H4 (cell line): ENCODE measurements around the gene ATG5. TPM values are rescaled to one million over a fixed set of nuclear protein-coding genes. Genes with fewer than 3 reads are reported as not detected.

Experiments
- DNase-seq: peaks from one replicate; pipeline ENCODE4 v3.0.0-alpha.2; 2015; ENCODE audit warnings: low spot score
- total RNA-seq: library from RNA; depleted of rRNA; stranded (reverse); fragments of >200 nt; shearing (Covaris generic); gene quantifications from 2 replicates; pipeline ENCODE4 v1.2.3, GENCODE V29; 2014; rRNA removed

ATG5 gene
- total RNA-seq: 42.5 and 43.1 TPM in 2 replicates

DNA sequence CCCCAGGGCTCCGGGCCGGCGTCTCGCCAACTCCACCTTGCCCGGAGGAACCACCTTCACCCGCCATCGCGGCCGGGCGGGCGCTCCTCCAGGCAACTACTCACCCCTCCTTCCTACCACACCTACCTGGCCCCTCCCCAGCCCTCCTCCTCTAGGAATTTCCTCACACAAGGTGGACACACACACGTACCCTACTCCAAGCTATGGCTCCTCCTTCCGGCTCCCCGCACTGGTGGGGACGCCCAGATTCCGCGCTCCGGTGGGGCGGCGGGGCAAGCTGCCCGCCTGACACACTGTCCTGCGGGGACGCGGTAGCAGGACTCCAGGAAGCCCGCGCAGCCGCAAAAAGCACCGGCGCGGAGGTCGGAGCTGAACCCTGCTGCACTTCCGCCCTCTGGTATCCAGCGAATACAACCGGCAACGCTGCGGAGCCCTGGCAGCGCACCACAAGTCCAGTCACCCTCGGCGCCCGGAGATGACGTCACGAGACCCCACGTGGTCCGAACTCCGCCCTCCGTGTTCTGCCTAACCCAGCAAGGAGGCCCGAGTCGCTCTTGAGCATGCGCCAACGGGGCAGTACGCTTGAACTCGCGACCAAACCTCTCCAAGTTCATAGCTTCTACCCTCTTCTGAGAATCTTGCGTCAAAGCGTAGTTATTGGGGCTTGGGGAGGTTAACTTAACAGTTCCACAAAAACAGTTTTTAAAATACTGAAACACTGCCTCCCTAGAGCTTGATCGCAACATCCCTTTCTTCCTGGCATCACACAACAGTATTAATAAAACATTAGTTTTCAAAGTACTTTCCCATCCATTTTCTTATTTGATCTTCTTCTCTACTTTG is at the start of gene ATG5:
ATG5 (minus strand) TSS at position 425 of the 843 bp plus-strand sequence. CDS start 9,552 bp downstream, outside the sequence.
- peak; percentile 95 for DNase-seq

- no peak for DNase-seq
Measured at GRCh38 chr6:106373502-106374239, 48.1 kb upstream of the ATG5 start.

DNA sequence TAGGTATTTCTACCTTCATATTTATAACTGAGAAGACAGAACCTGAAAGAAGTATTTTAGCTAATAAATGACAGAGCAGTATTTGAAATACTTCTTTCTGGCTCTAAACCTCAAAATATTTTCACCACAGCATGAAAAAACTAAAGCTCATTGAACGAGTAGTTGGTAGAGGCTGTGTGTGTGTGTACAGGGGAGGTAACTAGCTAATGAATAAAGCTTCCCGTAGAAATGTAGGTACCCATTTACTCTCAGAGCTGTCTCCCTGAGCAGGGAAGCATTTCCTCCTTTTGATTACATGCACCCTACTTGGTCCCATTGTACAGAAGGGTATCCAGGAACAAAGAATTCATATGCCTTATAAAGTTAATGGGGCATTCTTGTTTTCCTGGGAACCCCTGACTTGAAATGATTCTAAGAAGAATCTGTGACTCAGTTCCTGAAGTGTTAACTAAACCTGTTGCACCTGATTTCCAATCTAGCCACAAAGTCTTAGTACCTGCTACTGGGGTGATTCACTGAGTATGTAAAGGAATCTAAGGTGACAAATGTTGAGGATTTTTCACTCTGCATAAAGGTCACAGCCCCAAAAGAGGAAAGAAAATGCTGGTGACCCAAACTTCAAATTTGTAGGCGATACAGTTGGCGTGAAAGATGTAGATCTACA is 47.4 kb upstream of the ATG5 start:
- no peak for DNase-seq

- DNase-seq: no peak
Measured at GRCh38 chr6:106370639-106371038, 45.1 kb upstream of the ATG5 start.

DNA sequence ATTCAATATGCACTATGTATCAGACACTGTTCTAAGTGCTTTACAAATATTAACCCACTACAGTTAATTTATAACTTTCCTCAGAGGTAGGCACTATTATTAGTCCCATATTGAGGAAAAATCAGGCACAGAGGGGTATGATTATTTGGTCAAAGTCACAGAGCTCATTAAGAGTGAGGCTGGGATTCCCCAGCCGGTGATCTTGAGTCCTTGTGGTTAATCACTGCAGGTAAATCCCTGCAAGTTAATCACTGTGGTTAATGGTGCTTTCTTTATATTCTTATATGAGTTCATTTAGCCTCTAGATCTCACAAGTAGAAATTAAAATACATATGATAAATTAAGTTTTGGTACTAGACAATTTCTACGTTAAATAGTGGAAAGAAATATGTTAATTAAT is 44.2 kb upstream of the ATG5 start:
- DNase-seq: no peak

GRCh38 chr6:106363401-106364138 is 38.0 kb upstream of the ATG5 start:
- no peak for DNase-seq

DNA sequence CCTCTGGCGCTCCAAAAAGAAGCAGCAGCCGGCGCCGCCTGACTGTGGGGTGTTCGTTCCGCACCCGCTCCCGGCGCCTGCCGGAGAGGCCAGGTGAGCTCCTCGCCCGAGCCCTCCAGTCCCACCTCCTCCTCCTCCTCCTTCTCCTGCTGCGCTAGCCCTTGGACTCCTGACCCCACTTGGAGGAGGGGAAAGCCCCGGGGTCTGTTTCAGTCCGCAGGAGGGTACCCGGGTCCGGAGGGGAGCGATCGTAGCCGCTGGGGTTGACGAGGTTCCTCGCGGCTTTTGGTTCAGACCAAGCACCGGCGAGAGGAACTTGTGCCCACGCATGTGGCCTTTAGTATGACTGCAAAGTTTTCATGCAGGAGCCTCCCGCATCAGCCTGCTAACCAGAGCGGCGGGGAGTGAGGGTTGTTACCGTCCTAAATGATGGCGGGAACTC is 35.5 kb upstream of the ATG5 start:
- no peak for DNase-seq

GRCh38 chr6:106360410-106360988 is 34.9 kb upstream of the ATG5 start, which contains the start of gene CRYBG1:
CRYBG1 (plus strand) TSS chr6:106360717; CDS start chr6:106360909, 192 bp downstream.
- DNase-seq: peak; percentile 28

DNA sequence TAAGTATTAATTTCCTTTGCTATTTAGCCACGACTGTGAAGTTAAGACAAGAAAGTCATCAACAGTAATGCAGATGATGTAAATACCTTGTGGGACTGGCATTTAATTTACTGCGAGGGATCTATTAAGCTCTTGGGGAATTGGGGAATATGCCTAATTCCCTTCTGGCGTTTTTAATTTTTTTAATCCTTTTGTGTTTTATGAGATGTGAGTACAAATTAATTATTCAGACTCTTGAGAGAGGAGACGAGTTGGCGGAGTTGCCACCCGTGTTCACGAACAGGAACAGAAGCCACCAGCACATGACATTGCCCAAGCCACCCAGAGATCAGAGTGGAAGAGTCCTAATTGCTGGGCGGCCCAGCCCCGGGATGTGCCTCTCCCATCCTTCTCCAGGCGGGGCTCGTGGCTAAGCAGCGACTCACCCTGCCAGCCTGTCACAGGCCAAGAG is 34.4 kb upstream of the ATG5 start:
- DNase-seq: no peak

GRCh38 chr6:106356378-106356777 is 30.8 kb upstream of the ATG5 start:
- no peak for DNase-seq

DNA sequence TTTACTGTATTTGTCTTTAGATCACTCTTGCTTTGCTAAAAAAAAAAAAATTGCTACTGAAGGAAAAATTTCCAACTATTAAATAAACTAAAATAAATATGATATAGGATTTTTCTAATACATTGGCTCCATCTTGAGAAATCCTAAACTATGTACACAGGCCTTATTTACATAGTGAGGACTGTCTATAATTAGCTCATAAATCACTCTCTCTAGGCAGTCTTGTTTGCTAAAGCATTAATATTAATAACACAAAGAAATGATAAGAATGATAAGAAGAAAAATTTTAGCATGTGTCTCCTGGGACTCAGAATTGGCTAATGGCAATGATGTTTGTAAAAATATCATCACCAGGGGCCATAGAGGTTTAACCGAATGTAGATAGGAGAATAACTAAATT is 21.7 kb upstream of the ATG5 start:
- no peak for DNase-seq

- peak; percentile 56 for DNase-seq
Measured at GRCh38 chr6:106339334-106340029, 13.9 kb upstream of the ATG5 start.

- DNase-seq: peak; percentile 29
Measured at GRCh38 chr6:106334646-106335448, 9.3 kb upstream of the ATG5 start.

DNA sequence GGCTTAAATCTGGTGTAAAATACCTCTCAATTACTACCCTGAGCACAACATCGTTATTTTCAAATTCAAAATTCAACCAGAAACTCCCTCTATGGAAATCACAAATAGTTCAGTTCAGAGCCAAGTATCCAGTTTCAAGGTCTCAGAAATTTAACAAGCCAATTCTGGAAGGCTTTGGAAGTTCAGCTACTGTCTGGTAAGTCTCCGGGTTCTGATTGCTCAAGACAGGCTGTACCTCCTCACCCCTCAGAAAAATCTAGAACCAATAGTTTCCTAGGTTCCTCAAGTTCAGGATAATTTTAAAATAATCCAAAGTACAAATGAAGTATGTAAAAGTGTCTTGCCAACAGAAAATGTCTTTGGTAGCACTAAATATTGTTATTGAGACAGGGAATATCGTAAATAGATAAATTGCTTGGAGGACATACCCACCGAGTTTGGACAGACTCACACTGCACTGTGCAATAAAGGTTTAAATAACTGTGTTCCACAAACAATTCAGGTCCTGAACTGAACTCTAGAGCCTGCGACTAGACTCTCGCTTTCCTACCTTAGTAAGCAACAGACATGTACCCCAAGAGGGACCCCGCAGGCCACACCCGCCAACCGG is 729 bp downstream of the ATG5 start:
- no peak for DNase-seq

GRCh38 chr6:106321940-106322339 is 3.6 kb downstream of the ATG5 start:
- no peak for DNase-seq

- no peak for DNase-seq
Measured at GRCh38 chr6:106318851-106319250, 6.7 kb downstream of the ATG5 start.

DNA sequence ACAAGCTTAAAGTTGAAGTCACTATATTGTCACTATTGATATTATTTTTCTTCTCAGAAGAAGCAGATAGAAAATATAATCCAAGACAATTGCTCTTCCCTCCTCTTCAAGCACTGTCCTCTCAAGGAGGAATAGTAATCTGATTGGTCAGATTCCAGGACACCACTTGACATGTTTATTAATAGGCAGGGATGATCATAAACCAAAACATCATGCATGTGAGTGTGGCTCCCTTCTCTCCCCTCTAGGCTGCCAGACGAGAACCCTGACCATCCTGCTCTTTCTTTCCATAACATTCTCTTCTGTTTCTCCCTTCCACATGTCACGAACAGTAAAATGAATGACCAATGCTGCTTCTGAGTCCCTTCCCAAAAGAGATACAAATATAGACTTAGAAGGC is 7.5 kb downstream of the ATG5 start:
- DNase-seq: no peak

DNA sequence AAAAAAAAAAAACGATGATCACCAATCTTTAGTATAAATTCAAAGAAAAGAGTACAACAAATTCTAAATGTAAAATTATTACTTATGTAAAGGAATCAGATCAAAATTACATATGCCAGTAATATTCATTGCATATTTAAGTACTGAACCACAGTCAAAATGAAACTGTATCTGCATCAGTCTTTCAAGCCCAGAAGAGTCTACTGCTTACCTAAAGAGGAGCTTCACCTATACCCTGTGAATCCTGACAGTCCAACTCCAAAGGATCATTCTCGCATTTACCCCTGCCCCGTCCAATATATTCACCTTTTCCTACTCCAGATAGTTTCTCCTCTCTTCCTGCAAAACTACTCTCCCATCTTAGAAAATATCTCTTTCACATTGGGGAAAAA is 9.2 kb downstream of the ATG5 start:
- DNase-seq: no peak

DNA sequence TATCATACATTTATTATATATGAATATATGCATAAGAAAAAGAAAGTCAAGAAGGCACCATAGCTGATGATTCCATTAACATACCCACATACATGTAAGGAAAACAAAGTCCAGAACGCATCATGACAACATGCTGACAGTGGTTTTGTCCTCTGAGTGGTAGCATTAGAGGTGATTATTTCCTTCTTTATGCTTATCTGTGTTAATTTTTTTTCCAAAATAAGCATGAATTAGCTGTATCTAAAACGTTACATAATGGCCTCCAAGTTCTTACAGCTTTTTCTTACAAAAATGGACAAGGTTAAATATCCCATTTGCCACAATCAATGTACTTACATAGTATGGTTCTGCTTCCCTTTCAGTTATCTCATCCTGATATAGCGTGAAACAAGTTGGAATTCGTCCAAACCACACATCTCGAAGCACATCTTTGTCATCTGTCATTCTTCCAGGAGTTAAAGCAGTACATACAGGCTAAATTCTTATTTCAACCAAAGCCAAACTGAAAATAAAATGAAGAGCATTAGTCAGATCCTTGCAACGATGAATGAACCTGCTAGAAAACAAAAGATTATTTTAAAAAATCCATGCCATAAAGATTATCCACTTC is 9.7 kb downstream of the ATG5 start:
- DNase-seq: no peak
